ENCODE measurements around the gene AP3B1.

- TF ChIP-seq CTCF (conservative IDR thresholded peaks at IDR 0.05; ENCODE audit: low read length), result no peak
- no peak for TF ChIP-seq EZH2phosphoT487 (IDR thresholded peaks at IDR 0.05; ENCODE audit: borderline replicate concordance)
Observed at GRCh38 chr5:78095125-78095524, 199.4 kb downstream of the AP3B1 start.
